ENCODE measurements around the gene CCNYL1. TPM values are rescaled to one million over a fixed set of nuclear protein-coding genes. Genes with fewer than 3 reads are reported as not detected.

CCNYL1 gene
- total RNA-seq, 1 experiment from 2014 or later: 40.7 TPM

DNA sequence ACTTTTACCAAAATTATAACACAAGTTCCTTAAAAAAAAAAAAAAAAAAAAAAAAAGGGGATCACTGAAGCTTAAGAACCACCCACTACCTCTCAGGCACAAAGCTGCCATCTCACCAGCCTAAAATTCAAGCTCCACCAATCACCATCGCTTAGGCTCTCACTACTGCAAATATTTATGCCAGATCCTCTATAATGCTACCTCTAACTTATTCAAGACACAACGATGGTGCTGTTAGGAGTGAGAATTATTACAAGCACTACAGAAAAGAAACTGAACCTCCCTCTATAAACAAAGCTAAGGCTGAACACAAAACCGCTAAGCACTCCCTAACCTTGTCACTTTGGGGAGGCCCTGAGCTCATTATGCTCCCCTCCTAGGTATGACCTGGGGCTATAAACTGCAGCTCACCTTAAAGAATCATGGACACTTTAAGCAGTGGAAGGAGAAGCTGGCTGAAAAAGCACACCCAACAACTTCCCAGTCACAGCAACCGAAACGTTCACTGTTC lies 54.7 kb downstream of the CCNYL1 start:
- Histone ChIP-seq H3K4me3 (ENCODE audit: low read depth, low read length) (peak overlapping the region; percentile 23), H3K4me1 (peaks cover 69% of the 10 kb centered on the region), H3K27me3 (replicated peaks; ENCODE audit: control insufficient read depth, insufficient read depth, low read length) (no peaks in the 10 kb centered on the region), H3K9me3 (no peaks in the 10 kb centered on the region), H3K36me3 (ENCODE audit: control insufficient read depth, insufficient read depth, low read length) (peaks cover 13% of the 10 kb centered on the region)
- ChIA-PET POLR2A (interaction anchor here (0.5 to 1.0 kb wide), 7 partner anchors 18 to 236 kb away, joined by 3 to 10 read pairs (median 5); no protein-coding TSS in a partner anchor), CTCF (interaction anchor here (0.6 to 2.0 kb wide), 9 partner anchors 18 to 306 kb away, joined by 3 to 10 read pairs (median 4); no protein-coding TSS in a partner anchor)
- TF ChIP-seq, protein P1, sequence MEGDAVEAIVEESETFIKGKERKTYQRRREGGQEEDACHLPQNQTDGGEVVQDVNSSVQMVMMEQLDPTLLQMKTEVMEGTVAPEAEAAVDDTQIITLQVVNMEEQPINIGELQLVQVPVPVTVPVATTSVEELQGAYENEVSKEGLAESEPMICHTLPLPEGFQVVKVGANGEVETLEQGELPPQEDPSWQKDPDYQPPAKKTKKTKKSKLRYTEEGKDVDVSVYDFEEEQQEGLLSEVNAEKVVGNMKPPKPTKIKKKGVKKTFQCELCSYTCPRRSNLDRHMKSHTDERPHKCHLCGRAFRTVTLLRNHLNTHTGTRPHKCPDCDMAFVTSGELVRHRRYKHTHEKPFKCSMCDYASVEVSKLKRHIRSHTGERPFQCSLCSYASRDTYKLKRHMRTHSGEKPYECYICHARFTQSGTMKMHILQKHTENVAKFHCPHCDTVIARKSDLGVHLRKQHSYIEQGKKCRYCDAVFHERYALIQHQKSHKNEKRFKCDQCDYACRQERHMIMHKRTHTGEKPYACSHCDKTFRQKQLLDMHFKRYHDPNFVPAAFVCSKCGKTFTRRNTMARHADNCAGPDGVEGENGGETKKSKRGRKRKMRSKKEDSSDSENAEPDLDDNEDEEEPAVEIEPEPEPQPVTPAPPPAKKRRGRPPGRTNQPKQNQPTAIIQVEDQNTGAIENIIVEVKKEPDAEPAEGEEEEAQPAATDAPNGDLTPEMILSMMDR (IDR thresholded peaks at IDR 0.05; ENCODE audit: insufficient read depth in 1 of 2, low read depth in 1 of 2, low read length in 1 of 2, severe bottlenecking in 1 of 2, unreplicated experiment in 1 of 2): no peak
- Mint-ChIP-seq H3K4me1 (ENCODE audit: low read depth, unreplicated experiment) (peaks cover 51% of the 10 kb centered on the region), H3K36me3 (ENCODE audit: insufficient read depth, unreplicated experiment) (peaks cover 94% of the 10 kb centered on the region), H3K9me3 (ENCODE audit: unreplicated experiment) (no peaks in the 10 kb centered on the region), H3K27me3 (ENCODE audit: insufficient read depth, unreplicated experiment) (no peaks in the 10 kb centered on the region), H3K27ac (ENCODE audit: unreplicated experiment) (no peak overlapping the region), H3K4me3 (ENCODE audit: unreplicated experiment) (peak overlapping the region; percentile 54)
- intact Hi-C loops (cut with micrococcal nuclease; ENCODE audit: unreplicated experiment): loop anchor here (5.0 kb wide), 1 partner anchor 186 kb away; no protein-coding TSS in a partner anchor
- no peak for DNase-seq
- TSS peak; percentile 16 for BruUV-seq (replicated peaks)

DNA sequence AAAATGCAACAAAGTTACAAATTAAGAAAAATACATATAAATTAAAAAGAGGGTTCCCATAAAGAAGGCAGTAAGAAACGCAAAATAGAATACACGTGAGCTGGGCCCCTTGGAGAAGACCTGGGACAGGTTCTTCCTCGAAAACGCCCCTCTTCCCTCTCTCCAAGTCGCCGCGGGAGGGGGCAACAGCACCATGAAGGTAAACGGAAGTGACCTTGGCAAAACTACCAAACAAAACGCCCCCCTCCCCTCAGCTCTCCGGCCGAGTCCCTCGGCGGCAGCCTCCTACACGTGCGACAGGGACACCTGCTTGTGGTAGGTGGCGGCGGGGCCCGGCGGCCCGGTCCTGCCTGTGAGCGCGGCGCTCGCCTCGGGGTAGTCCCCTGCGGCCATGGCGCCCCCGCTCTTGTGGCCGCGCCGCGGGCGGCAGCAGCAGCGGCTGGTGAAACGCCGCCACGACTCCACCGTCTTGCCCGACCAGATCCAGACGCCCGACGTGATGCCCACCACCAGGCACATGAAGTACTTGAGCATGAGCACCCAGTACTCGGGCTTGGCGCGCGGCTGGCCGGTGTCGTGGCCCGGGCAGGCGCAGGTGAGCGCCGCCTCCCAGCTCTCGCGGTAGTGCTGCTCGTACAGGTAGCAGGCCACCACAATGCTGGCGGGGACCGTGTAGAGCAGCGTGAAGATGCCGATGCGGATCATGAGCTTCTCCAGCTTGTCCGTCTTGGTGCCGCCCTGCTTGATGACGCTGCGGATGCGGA lies 55.4 kb downstream of the CCNYL1 start:
- Mint-ChIP-seq H3K27me3 (ENCODE audit: insufficient read depth, unreplicated experiment) (no peaks in the 10 kb centered on the region), H3K27ac (ENCODE audit: unreplicated experiment) (peak overlapping the region; percentile 88), H3K4me1 (ENCODE audit: low read depth, unreplicated experiment) (peaks cover 52% of the 10 kb centered on the region), H3K36me3 (ENCODE audit: insufficient read depth, unreplicated experiment) (peaks cover 90% of the 10 kb centered on the region), H3K9me3 (ENCODE audit: unreplicated experiment) (no peaks in the 10 kb centered on the region), H3K4me3 (ENCODE audit: unreplicated experiment) (peak overlapping the region; percentile 96)
- Histone ChIP-seq H3K9me3 (no peaks in the 10 kb centered on the region), H3K27me3 (replicated peaks; ENCODE audit: control insufficient read depth, insufficient read depth, low read length) (no peaks in the 10 kb centered on the region), H3K36me3 (ENCODE audit: control insufficient read depth, insufficient read depth, low read length) (peaks cover 13% of the 10 kb centered on the region), H3K4me1 (peaks cover 69% of the 10 kb centered on the region), H3K4me3 (ENCODE audit: low read depth, low read length) (peak overlapping the region; percentile 81)
- intact Hi-C loops (cut with micrococcal nuclease; ENCODE audit: unreplicated experiment): loop anchor here (5.0 kb wide), 1 partner anchor 185 kb away; no protein-coding TSS in a partner anchor
- ChIA-PET POLR2A (interaction anchor here (1.0 kb wide), 1 partner anchor 30 kb away, joined by 5 read pairs; no protein-coding TSS in a partner anchor), CTCF (interaction anchor here (1.1 to 2.0 kb wide), 5 partner anchors 19 to 274 kb away, joined by 4 to 10 read pairs (median 7); no protein-coding TSS in a partner anchor)
- TF ChIP-seq, protein P1 (IDR thresholded peaks at IDR 0.05; ENCODE audit: insufficient read depth in 1 of 2, low read depth in 1 of 2, low read length in 1 of 2, severe bottlenecking in 1 of 2, unreplicated experiment in 1 of 2): no peak
- no peak for DNase-seq
- no TSS peak for BruUV-seq (replicated peaks)

DNA sequence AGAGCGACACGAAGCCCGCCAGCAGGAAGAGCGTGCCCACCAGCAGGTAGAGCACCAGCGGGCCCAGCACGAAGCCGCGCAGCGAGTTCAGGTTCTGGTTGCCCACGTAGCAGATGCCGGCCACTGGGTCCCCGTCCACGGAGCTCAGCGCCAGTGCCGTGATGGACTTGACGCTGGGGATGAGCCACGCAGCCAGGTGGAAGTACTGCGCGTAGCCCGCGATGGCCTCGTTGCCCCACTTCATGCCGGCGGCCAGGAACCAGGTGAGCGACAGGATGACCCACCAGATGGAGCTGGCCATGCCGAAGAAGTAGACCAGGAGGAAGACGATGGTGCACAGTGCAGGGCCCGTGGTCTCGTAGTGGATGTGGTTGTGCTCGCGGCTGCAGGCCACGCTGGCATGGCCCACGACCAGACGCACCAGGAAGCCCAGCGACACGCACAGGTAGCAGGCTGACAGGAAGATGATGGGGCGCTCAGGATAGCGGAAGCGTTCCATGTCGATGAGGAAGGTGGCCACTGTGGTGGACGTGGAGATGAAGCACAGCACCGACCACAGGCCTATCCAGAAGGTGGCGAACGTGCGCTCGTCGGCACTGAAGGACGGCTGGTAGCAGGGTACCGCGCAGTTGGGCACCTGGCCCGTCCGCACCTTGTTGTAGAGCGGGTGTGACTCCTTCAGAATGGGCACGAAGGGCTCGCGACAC lies 56.2 kb downstream of the CCNYL1 start:
- Mint-ChIP-seq H3K9me3 (ENCODE audit: unreplicated experiment) (no peaks in the 10 kb centered on the region), H3K4me3 (ENCODE audit: unreplicated experiment) (peak overlapping the region; percentile 96), H3K4me1 (ENCODE audit: low read depth, unreplicated experiment) (peaks cover 57% of the 10 kb centered on the region), H3K27ac (ENCODE audit: unreplicated experiment) (peak overlapping the region; percentile 88), H3K36me3 (ENCODE audit: insufficient read depth, unreplicated experiment) (peaks cover 84% of the 10 kb centered on the region), H3K27me3 (ENCODE audit: insufficient read depth, unreplicated experiment) (no peaks in the 10 kb centered on the region)
- no TSS peak for BruUV-seq (replicated peaks)
- DNase-seq: peak; percentile 57 to 63
- H3K36me3 ChIP-seq (ENCODE audit: control insufficient read depth, insufficient read depth, low read length): peaks cover 11% of the 10 kb centered on the region
- no peaks in the 10 kb centered on the region for H3K27me3 ChIP-seq (replicated peaks; ENCODE audit: control insufficient read depth, insufficient read depth, low read length)
- ChIA-PET POLR2A (interaction anchor here (1.1 kb wide), 1 partner anchor 273 kb away, joined by 4 read pairs; no protein-coding TSS in a partner anchor), CTCF (no interaction called here)
- intact Hi-C loops (cut with micrococcal nuclease; ENCODE audit: unreplicated experiment): loop anchor here (2.0 to 5.0 kb wide), 2 partner anchors 163 to 185 kb away; no protein-coding TSS in a partner anchor
- H3K4me1 ChIP-seq: peaks cover 72% of the 10 kb centered on the region
- peak overlapping the region; percentile 81 for H3K4me3 ChIP-seq (ENCODE audit: low read depth, low read length)
- TF ChIP-seq, protein P1 (IDR thresholded peaks at IDR 0.05; ENCODE audit: insufficient read depth in 1 of 2, low read depth in 1 of 2, low read length in 1 of 2, severe bottlenecking in 1 of 2, unreplicated experiment in 1 of 2): peak; percentile 31 to 54
- no peaks in the 10 kb centered on the region for H3K9me3 ChIP-seq

Measured in Caco-2 (cell line).